ENCODE measurements around the gene NCKAP5. TPM values are rescaled to one million over a fixed set of nuclear protein-coding genes. Genes with fewer than 3 reads are reported as not detected.

The NCKAP5 gene
- total and polyA plus RNA-seq, 9 donors = 0.80 to 2.7 (median 2.2) TPM

DNA sequence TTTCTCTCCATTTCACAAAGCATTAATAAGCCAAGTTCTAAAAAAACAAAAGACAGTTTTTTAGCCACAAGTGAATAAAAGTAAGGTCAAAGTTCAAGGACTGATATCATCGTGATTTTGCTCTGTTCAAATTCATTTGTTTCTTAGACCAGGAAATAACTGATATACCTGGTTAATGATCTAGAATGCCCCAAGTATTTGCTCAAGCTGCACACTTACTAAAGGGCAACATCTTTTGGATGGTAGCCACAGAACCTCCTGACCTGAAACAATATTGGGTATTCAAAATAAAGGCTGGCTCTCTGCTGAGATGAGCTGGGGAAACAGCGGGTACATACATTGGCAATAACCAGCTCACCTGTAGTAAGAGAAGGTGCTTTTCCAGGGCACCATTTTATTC, 583.5 kb downstream of the NCKAP5 start:
- H3K27me3 ChIP-seq = no peaks in the 10 kb centered on the region
- no peaks in the 10 kb centered on the region for H3K9me3 ChIP-seq
- TF ChIP-seq EP300 (IDR thresholded peaks at IDR 0.05) (no peak), POLR2A (IDR thresholded peaks at IDR 0.05) (no peak)
- TF ChIP-seq, protein P1, sequence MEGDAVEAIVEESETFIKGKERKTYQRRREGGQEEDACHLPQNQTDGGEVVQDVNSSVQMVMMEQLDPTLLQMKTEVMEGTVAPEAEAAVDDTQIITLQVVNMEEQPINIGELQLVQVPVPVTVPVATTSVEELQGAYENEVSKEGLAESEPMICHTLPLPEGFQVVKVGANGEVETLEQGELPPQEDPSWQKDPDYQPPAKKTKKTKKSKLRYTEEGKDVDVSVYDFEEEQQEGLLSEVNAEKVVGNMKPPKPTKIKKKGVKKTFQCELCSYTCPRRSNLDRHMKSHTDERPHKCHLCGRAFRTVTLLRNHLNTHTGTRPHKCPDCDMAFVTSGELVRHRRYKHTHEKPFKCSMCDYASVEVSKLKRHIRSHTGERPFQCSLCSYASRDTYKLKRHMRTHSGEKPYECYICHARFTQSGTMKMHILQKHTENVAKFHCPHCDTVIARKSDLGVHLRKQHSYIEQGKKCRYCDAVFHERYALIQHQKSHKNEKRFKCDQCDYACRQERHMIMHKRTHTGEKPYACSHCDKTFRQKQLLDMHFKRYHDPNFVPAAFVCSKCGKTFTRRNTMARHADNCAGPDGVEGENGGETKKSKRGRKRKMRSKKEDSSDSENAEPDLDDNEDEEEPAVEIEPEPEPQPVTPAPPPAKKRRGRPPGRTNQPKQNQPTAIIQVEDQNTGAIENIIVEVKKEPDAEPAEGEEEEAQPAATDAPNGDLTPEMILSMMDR (IDR thresholded peaks at IDR 0.05) = no peak
- intact Hi-C loops (cut with DNase I) = no loop called here
- no peak overlapping the region for H3K4me3 ChIP-seq
- no peak for DNase-seq
- 62 to 66% (median 66%) methylated on average over 2 of the region's 2 CpGs for WGBS, 3 donors
- no peaks in the 10 kb centered on the region for H3K36me3 ChIP-seq
- no peaks in the 10 kb centered on the region for H3K4me1 ChIP-seq (ENCODE audit: insufficient read depth)
- no peak overlapping the region for H3K27ac ChIP-seq

DNA sequence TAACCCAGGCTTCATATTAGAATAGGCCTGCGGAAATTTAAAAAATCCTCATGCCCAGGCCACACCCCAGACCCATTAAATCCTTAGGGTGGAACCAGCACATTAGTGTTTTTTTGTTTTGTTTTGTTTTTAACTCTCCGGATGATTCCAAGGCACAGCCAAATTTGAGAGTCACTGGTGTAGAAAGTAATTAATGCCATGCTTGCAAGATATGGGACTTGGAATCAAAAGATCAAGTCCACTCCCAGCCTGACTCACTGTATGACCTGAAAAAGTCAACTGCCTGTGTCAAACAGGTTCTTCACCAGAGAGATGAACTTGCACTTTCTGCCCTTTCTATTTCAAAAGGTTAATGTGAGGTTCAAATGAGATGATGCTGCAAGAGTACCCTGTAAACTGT, 588.0 kb downstream of the NCKAP5 start:
- Histone ChIP-seq H3K9me3 (no peaks in the 10 kb centered on the region), H3K4me3 (no peak overlapping the region), H3K27ac (no peak overlapping the region), H3K4me1 (ENCODE audit: insufficient read depth) (no peaks in the 10 kb centered on the region), H3K27me3 (no peaks in the 10 kb centered on the region), H3K36me3 (no peaks in the 10 kb centered on the region)
- TF ChIP-seq POLR2A (IDR thresholded peaks at IDR 0.05) = no peak
- no peak for TF ChIP-seq EP300 (IDR thresholded peaks at IDR 0.05)
- TF ChIP-seq, protein P1 (IDR thresholded peaks at IDR 0.05) = no peak
- 66 to 89% (median 87%) methylated on average over 2 of the region's 2 CpGs for WGBS, 3 donors
- intact Hi-C loops (cut with DNase I) = no loop called here
- no peak for DNase-seq

DNA sequence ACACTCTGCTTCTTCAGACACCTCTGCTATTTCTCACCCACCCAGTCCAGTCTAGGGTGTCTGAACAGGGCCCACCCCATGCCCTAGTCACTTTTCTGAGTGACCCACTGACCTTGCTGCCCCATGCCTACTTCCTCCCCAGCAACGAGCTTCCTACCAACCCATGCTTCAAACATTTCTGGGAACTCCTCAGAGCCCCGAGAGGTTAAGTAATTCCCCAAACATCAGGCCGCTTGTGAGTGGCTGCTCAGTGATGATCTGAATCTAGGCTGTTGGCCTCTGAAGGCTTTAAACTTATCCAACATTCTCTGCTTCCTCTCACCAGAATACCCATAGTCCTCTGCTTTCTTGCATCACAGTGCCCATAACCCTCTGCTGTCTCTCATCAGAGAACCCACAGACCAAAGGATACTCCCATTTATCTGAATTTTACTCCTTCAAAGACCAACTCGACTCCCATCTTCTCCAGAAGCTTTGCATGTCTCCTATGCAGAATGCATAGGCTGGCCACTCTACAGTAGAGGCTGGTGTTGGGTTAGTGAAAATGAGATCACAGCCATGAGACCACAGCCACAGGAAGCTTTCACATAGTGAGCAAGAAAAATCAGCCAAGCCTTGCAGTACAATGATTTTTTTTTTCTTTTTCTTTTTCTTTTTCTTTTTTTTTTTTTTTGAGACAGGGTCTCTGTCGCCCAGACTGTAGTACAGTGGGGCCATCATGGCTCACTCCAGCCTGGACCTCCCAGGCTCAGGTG, 588.7 kb downstream of the NCKAP5 start:
- DNase-seq = no peak
- no peaks in the 10 kb centered on the region for H3K36me3 ChIP-seq
- no peak overlapping the region for H3K27ac ChIP-seq
- intact Hi-C loops (cut with DNase I) = no loop called here
- WGBS, 3 donors = 88 to 92% (median 89%) methylated on average over 5 of the region's 5 CpGs
- TF ChIP-seq POLR2A (IDR thresholded peaks at IDR 0.05) (no peak), EP300 (IDR thresholded peaks at IDR 0.05) (no peak)
- TF ChIP-seq, protein P1 (IDR thresholded peaks at IDR 0.05) = no peak
- H3K9me3 ChIP-seq = no peaks in the 10 kb centered on the region
- no peaks in the 10 kb centered on the region for H3K27me3 ChIP-seq
- H3K4me1 ChIP-seq (ENCODE audit: insufficient read depth) = no peaks in the 10 kb centered on the region
- H3K4me3 ChIP-seq = no peak overlapping the region

GRCh38 chr2:132978840-132979239, 589.4 kb downstream of the NCKAP5 start:
- H3K4me3 ChIP-seq = no peak overlapping the region
- no peak for DNase-seq
- WGBS, 3 donors = 90 to 93% (median 92%) methylated on average over 6 of the region's 6 CpGs

More at GRCh38 chr2:132978840-132979239, 589.4 kb downstream of the NCKAP5 start:
- no peaks in the 10 kb centered on the region for H3K9me3 ChIP-seq
- TF ChIP-seq POLR2A (IDR thresholded peaks at IDR 0.05) (no peak), EP300 (IDR thresholded peaks at IDR 0.05) (no peak)
- TF ChIP-seq, protein P1 (IDR thresholded peaks at IDR 0.05) = no peak
- H3K36me3 ChIP-seq = no peaks in the 10 kb centered on the region
- intact Hi-C loops (cut with DNase I) = no loop called here
- no peak overlapping the region for H3K27ac ChIP-seq
- H3K27me3 ChIP-seq = no peaks in the 10 kb centered on the region
- no peaks in the 10 kb centered on the region for H3K4me1 ChIP-seq (ENCODE audit: insufficient read depth)

Measured in ovary (tissue), 9 donors.